Memory B cell (primary cell): ENCODE measurements around the gene PRDM5.

ENCODE experiments used
- ATAC-seq: fragments of 150-1000 bp; cut with Tn5 transposase; 2 replicates; pipeline ENCODE4 v1.10.0; 2021; ENCODE audit warnings: low read depth, mild to moderate bottlenecking, moderate library complexity
- DNase-seq, 2 donors: peaks; one replicate each; pipeline ENCODE4 v3.0.0; 2022; ENCODE audit warnings: low spot score in 2 of 2
- H3K27ac Mint-ChIP-seq: one replicate; pipeline ENCODE4 v1.8.0; 2022; ENCODE audit warnings: mild to moderate bottlenecking, moderate library complexity, mixed read lengths
- H3K27me3 Mint-ChIP-seq: one replicate; pipeline ENCODE4 v1.8.0; 2022; ENCODE audit warnings: mixed read lengths
- H3K36me3 Mint-ChIP-seq: one replicate; pipeline ENCODE4 v1.8.0; 2022; ENCODE audit warnings: mild to moderate bottlenecking, mixed read lengths
- H3K4me1 Mint-ChIP-seq: one replicate; pipeline ENCODE4 v1.8.0; 2022; ENCODE audit warnings: mixed read lengths
- H3K4me3 Mint-ChIP-seq: one replicate; pipeline ENCODE4 v1.8.0; 2022; ENCODE audit warnings: mild to moderate bottlenecking, moderate library complexity, mixed read lengths
- H3K9me3 Mint-ChIP-seq: one replicate; pipeline ENCODE4 v1.8.0; 2022; ENCODE audit warnings: mixed read lengths

The PRDM5 gene

GRCh38 chr4:120922381-120923206 is at the start of gene PRDM5:
Gene PRDM5 (minus strand): TSS chr4:120922726. CDS start chr4:120922608, 118 bp downstream.
- Mint-ChIP-seq H3K27me3 (peaks cover 8% of the 10 kb centered on the region), H3K27ac (no peak within 1 kb of the TSS), H3K9me3 (no peaks in the 10 kb centered on the region), H3K36me3 (no peaks in the 10 kb centered on the region), H3K4me3 (peak within 1 kb of the TSS; percentile 14), H3K4me1 (peaks cover 4% of the 10 kb centered on the region)
- ATAC-seq (no peak), DNase-seq (no peak)

GRCh38 chr4:120971884-120972283 is 49.4 kb upstream of the PRDM5 start:
- H3K27ac Mint-ChIP-seq, result no peak overlapping the region
- H3K36me3 Mint-ChIP-seq, result no peaks in the 10 kb centered on the region
- H3K4me3 Mint-ChIP-seq, result no peak overlapping the region
- ATAC-seq (no peak), DNase-seq (no peak)
- H3K9me3 Mint-ChIP-seq, result peaks cover 2% of the 10 kb centered on the region
- H3K4me1 Mint-ChIP-seq, result no peaks in the 10 kb centered on the region
- no peaks in the 10 kb centered on the region for H3K27me3 Mint-ChIP-seq

- peaks cover 2% of the 10 kb centered on the region for H3K9me3 Mint-ChIP-seq
- H3K27me3 Mint-ChIP-seq, result no peaks in the 10 kb centered on the region
- H3K27ac Mint-ChIP-seq, result no peak overlapping the region
- ATAC-seq, result no peak
- no peak for DNase-seq
- H3K4me1 Mint-ChIP-seq, result no peaks in the 10 kb centered on the region
- H3K4me3 Mint-ChIP-seq, result no peak overlapping the region
- no peaks in the 10 kb centered on the region for H3K36me3 Mint-ChIP-seq
These were observed 43.4 kb upstream of the PRDM5 start for GRCh38 chr4:120965938-120966337.

- H3K4me3 Mint-ChIP-seq, result no peak overlapping the region
- ATAC-seq (no peak), DNase-seq (no peak)
- peaks cover 2% of the 10 kb centered on the region for H3K9me3 Mint-ChIP-seq
- H3K4me1 Mint-ChIP-seq, result no peaks in the 10 kb centered on the region
- no peaks in the 10 kb centered on the region for H3K27me3 Mint-ChIP-seq
- no peak overlapping the region for H3K27ac Mint-ChIP-seq
- no peaks in the 10 kb centered on the region for H3K36me3 Mint-ChIP-seq
These were observed 42.1 kb upstream of the PRDM5 start for GRCh38 chr4:120964596-120964995.

- DNase-seq, result no peak
- Mint-ChIP-seq H3K4me3 (no peak overlapping the region), H3K9me3 (no peaks in the 10 kb centered on the region), H3K36me3 (no peaks in the 10 kb centered on the region), H3K4me1 (no peaks in the 10 kb centered on the region), H3K27ac (no peak overlapping the region), H3K27me3 (no peaks in the 10 kb centered on the region)
- ATAC-seq, result no peak
These were observed 40.9 kb upstream of the PRDM5 start for GRCh38 chr4:120963449-120963848.

- ATAC-seq, result no peak
- H3K4me3 Mint-ChIP-seq, result no peak overlapping the region
- H3K27ac Mint-ChIP-seq, result no peak overlapping the region
- H3K27me3 Mint-ChIP-seq, result no peaks in the 10 kb centered on the region
- H3K36me3 Mint-ChIP-seq, result no peaks in the 10 kb centered on the region
- no peaks in the 10 kb centered on the region for H3K9me3 Mint-ChIP-seq
- no peak for DNase-seq
- no peaks in the 10 kb centered on the region for H3K4me1 Mint-ChIP-seq
These were observed 38.2 kb upstream of the PRDM5 start for GRCh38 chr4:120960656-120961267.

- Mint-ChIP-seq H3K4me3 (no peak overlapping the region), H3K27me3 (no peaks in the 10 kb centered on the region), H3K36me3 (no peaks in the 10 kb centered on the region), H3K27ac (no peak overlapping the region), H3K9me3 (peaks cover 6% of the 10 kb centered on the region), H3K4me1 (no peaks in the 10 kb centered on the region)
- ATAC-seq, result no peak
- DNase-seq, result no peak
These were observed 25.9 kb upstream of the PRDM5 start for GRCh38 chr4:120948382-120948781.

GRCh38 chr4:120942776-120943175 is 20.2 kb upstream of the PRDM5 start:
- Mint-ChIP-seq H3K4me1 (no peaks in the 10 kb centered on the region), H3K27me3 (no peaks in the 10 kb centered on the region), H3K27ac (no peak overlapping the region), H3K9me3 (peaks cover under 1% of the 10 kb centered on the region), H3K36me3 (no peaks in the 10 kb centered on the region), H3K4me3 (no peak overlapping the region)
- DNase-seq, result no peak
- no peak for ATAC-seq

- no peaks in the 10 kb centered on the region for H3K36me3 Mint-ChIP-seq
- peaks cover 5% of the 10 kb centered on the region for H3K9me3 Mint-ChIP-seq
- ATAC-seq (no peak), DNase-seq (no peak)
- no peaks in the 10 kb centered on the region for H3K27me3 Mint-ChIP-seq
- no peak overlapping the region for H3K4me3 Mint-ChIP-seq
- no peak overlapping the region for H3K27ac Mint-ChIP-seq
- H3K4me1 Mint-ChIP-seq, result no peaks in the 10 kb centered on the region
These were observed 18.0 kb upstream of the PRDM5 start for GRCh38 chr4:120940547-120940946.

- Mint-ChIP-seq H3K27me3 (no peaks in the 10 kb centered on the region), H3K27ac (no peak overlapping the region), H3K9me3 (peaks cover 5% of the 10 kb centered on the region), H3K4me1 (no peaks in the 10 kb centered on the region), H3K36me3 (no peaks in the 10 kb centered on the region), H3K4me3 (no peak overlapping the region)
- no peak for DNase-seq
- ATAC-seq, result no peak
These were observed 17.2 kb upstream of the PRDM5 start for GRCh38 chr4:120939693-120940092.

GRCh38 chr4:120929847-120930246 is 7.3 kb upstream of the PRDM5 start:
- Mint-ChIP-seq H3K4me3 (no peak overlapping the region), H3K36me3 (no peaks in the 10 kb centered on the region), H3K9me3 (no peaks in the 10 kb centered on the region), H3K4me1 (no peaks in the 10 kb centered on the region), H3K27me3 (peaks cover 1% of the 10 kb centered on the region), H3K27ac (no peak overlapping the region)
- no peak for ATAC-seq
- no peak for DNase-seq

- Mint-ChIP-seq H3K36me3 (no peaks in the 10 kb centered on the region), H3K9me3 (no peaks in the 10 kb centered on the region), H3K4me3 (no peak overlapping the region), H3K27ac (no peak overlapping the region), H3K4me1 (no peaks in the 10 kb centered on the region), H3K27me3 (peaks cover 3% of the 10 kb centered on the region)
- DNase-seq (no peak), ATAC-seq (no peak)
These were observed 5.4 kb upstream of the PRDM5 start for GRCh38 chr4:120927801-120928409.

GRCh38 chr4:120926358-120927025 is 4.0 kb upstream of the PRDM5 start:
- Mint-ChIP-seq H3K4me1 (peaks cover 4% of the 10 kb centered on the region), H3K27ac (no peak overlapping the region), H3K36me3 (no peaks in the 10 kb centered on the region), H3K9me3 (no peaks in the 10 kb centered on the region), H3K4me3 (no peak overlapping the region), H3K27me3 (peaks cover 8% of the 10 kb centered on the region)
- ATAC-seq (no peak), DNase-seq (no peak)

- DNase-seq, result no peak
- no peak overlapping the region for H3K4me3 Mint-ChIP-seq
- peaks cover 8% of the 10 kb centered on the region for H3K27me3 Mint-ChIP-seq
- H3K9me3 Mint-ChIP-seq, result no peaks in the 10 kb centered on the region
- H3K36me3 Mint-ChIP-seq, result no peaks in the 10 kb centered on the region
- H3K27ac Mint-ChIP-seq, result no peak overlapping the region
- ATAC-seq, result no peak
- H3K4me1 Mint-ChIP-seq, result peaks cover 4% of the 10 kb centered on the region
These were observed 2.4 kb upstream of the PRDM5 start for GRCh38 chr4:120924931-120925330.
